NCI-H2029 (cell line): ENCODE measurements around the gene NBPF3.
"Not testable (repeated sequence)": the region's sequence is repeated elsewhere in the genome, so short reads cannot be mapped to it uniquely, and the experiment has no call there.

ENCODE experiments used
- DNase-seq: peaks from one replicate; lab custom pipeline; 2025; lab: John Stamatoyannopoulos, UW

The NBPF3 gene, protein sequence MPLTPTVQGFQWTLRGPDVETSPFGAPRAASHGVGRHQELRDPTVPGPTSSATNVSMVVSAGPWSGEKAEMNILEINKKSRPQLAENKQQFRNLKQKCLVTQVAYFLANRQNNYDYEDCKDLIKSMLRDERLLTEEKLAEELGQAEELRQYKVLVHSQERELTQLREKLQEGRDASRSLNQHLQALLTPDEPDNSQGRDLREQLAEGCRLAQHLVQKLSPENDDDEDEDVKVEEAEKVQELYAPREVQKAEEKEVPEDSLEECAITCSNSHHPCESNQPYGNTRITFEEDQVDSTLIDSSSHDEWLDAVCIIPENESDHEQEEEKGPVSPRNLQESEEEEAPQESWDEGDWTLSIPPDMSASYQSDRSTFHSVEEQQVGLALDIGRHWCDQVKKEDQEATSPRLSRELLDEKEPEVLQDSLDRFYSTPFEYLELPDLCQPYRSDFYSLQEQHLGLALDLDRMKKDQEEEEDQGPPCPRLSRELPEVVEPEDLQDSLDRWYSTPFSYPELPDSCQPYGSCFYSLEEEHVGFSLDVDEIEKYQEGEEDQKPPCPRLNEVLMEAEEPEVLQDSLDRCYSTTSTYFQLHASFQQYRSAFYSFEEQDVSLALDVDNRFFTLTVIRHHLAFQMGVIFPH

DNA sequence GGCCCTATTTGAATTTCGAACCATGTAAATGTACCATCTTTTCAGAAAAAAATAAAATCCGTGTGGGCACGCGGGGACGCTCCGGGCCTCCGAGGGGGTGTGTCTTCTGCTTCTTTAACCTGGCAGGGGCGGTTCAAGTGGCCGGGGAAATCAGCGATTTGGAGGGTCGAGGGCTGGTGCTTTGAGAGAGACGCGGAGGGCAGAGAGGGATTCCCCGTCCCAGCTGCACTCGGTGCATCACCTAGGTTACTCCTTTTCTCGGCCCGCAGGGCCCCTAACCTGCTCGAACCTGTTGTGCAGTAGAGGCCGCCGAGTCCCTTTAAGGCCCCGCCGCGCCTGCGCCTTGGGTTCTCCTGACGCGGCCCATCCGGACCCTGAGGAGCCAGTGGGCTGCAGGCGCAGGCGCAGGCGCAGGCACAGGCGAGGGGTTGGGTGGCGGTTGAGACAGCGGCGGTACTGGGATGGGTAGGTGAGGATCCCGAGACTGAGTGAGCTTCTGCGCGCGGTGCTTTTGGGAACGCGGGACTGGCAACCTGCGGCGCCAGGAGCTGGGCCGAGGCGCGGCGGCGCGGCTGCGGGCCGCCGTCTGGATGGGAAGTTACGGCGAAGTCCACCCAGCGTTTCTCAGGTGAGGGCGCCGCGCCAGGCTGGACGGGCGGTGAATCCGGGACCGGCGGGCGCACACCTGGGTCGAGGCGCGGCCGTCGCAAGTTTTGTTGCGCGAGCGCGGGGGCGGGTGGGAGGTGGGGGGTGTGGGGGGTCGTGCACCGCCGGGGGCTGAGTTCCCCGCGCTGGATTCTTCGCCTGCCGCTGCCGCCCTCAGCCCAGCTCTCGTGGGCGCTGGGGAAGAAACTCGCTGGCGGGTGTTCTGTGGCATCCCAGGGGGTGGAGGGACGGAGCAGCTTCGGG is at the start of gene NBPF3:
NBPF3 (plus strand) TSS at position 417 of the 909 bp plus-strand sequence. CDS start 4,950 bp downstream, outside the sequence.
- DNase-seq: peak; percentile 70

DNA sequence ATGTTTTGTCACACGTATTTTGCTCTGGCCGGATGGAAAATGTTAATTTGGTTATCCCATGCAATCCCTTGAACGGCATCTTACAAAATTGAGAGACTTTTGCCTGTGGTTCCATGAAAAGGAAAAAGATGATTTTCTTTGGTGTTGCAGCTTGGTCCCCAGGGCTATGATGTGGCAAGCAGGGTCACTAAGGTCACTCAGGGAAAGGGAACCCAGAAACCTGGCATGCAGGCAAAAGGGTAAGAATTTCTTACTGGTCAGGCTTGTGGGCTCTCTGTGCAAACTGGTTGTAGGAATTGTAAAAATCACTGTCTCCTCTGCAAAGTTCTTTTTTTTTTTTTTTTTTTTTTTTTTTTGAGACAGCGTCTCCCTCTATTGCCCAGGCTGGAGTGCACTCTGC is 48.4 kb upstream of the NBPF3 start:
- DNase-seq: no peak

DNA sequence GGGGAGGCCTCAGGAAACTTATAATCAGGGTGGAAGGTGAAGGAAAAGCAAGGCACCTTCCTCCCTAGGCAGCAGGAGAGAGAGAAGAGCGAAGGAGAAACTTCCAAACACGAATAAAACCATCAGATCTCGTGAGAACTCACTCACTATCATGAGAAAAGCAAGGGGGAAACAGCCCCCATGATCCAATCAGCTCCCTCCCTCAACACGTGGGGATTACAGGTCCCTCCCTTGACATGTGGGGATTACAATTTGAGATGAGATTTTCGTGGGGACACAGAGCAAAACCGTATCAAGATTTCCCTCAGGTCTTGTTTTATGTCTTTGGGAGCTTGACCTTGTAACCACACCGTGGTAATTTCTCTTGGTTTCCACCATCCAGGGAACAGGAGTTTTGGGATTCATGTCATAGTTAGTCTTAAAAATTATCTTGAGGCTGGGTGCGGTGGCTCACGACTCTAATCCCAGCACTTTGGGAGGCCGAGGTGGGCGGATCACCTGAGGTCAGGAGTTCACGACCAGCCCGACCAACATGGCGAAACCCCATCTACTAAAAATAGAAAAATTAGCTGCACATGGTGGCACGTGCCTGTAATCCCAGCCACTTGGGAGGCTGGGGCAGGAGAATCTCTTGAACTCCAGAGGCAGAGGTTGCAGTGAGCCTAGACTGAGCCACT is 47.2 kb upstream of the NBPF3 start:
- no peak for DNase-seq

DNA sequence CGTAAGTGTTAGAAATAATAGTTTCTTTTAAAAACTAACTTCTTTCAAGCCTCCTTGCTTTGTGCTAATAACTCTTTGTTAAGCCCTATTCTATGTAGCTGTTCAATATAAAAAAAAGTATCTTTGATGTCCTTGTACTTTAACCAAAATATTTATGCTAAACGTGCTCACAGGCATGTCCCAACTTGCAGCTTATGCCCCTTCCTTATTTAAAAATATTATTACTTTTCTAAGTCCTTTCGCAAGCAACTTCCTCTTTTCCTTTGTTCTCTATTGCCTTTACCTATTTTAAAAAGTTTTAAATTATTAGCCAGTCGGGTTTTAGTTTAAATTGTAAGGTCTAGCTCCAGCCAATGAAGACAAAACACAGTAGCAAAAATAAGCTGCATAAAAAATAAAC is 43.4 kb upstream of the NBPF3 start:
- no peak for DNase-seq

DNA sequence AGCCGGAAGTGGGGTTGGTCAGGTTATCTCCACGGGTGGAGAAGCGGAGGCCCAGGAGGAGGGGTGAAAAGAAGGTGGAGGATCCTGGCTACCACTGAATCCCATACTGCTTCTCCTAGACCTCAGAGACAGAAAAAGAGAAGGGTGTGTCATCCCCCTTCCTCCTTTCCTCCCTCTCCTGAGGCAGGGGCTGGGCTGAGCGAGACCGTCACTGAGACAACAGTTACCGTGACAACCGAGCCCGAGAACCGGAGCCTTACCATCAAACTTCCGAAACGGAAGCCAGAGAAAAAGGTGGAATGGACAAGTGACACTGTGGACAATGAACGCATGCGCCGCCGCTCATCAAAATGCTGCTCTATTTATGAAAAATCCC is 42.1 kb upstream of the NBPF3 start:
- no peak for DNase-seq

DNA sequence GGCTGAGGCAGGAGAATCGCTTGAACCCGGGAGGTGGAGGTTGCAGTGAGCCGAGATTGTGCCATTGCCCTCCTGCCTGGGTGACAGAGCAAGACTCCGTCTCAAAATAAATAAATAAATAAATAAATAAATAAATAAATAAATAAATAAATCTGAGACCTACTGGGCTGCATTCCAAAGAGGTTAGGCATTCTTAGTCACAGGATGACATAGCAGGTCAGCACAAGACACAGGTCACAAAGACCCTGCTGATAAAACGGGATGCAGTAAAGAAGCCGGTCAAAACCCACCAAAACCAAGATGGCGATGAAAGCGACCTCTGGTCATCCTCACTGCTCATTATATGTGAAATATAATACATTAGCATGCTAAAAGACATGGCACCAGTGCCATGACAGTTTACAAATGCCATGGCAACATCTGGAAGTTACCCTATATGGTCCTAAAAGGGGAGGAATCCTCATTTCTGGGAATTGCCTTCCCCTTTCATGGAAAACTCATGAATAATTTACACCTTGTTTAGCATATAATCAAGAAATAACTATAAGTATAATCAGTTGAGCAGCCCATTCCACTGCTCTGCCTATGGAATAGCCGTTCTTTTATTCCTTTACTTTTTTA is 38.1 kb upstream of the NBPF3 start:
- DNase-seq: not testable (repeated sequence)

DNA sequence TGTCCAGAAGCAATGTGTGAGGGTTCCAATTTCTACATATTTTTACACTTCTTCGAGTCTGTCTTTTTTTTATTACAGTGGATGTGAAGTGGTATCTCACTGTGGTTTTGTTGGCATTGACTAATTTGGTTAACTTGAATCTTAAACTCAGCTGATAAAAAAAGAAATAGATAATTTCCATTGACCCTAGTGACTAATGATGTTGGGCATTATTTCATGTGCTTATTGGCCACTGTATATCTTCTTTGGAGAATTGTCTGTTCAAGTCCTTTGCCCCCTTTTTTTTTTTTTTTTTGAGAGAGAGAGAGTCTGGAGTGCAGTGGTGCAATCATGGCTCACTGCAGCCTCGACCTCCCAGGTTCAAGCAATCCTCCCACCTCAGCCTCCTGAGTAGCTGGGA is 33.3 kb upstream of the NBPF3 start:
- no peak for DNase-seq

DNA sequence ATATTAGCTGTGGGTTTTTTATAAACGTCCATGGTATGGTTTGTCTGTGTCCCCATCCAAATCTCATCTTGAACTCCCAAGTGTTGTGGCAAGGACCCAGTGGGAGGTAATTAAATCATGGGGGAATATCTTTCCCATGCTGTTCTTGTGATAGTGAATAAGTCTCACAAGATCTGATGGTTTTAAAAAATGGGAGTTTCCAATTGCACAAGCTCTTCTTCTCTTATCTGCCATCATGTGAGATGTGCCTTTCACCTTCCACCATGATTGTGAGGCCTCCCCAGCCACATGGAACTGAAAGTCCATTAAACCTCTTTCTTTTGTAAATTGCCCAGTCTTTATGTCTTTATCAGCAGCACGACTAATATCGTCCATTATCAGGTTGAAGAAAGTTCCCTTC is 30.0 kb upstream of the NBPF3 start:
- DNase-seq: not testable (repeated sequence)

DNA sequence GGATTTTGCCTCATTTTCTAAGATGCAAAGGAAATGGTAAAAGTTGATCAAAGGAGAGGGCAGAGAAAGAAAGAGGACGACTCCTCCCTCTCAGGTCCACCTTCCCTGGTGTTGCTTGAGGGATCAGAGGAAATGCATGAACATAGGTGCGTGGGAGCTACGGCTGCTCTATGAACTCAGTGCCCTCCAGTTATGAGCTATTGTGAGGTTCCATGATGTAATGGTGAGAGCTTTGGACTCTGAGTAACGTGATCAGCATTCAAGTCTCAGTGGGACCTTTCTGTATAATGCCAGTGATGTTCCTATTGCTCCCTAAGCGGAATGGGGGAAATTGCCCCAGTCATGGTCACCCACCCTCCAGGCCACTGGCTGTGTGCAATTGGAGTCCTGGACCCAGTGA is 25.9 kb upstream of the NBPF3 start:
- DNase-seq: no peak

DNA sequence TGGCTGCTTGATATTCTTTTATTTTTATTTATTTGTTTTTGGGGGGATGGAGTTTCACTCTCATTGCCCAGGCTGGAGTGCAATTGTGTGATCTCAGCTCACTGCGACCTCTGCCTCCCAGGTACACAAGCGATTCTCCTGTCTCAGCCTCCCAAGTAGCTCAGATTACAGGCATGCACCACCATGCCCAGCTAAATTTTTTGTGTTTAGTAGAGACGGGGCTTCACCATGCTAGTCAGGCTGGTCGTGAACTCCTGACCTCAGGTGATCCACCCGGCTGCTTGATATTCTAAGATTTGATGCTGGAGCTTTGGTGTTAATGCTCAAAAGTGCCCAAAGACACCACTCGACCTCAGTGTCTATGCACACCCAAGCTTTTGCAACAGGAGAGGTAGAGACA is 19.6 kb upstream of the NBPF3 start:
- not testable (repeated sequence) for DNase-seq

DNA sequence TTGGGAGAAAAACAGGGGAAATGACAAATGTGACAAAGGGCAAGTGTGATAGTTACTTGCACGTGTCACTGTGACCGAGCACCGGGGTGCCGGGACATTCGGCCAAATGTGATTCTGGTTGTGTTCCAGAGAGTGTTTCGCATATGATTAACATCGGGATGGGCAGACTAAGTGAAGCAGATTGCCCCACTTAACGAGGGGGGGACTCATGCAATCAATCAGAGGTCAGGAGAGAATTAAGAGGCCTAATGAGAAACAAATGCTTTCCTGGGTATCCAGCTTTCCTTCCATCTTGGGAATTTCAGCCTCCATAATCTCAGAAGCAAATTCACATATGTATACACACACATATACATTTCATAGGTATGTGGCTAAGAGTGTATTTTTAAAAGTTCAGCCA is 18.6 kb upstream of the NBPF3 start:
- not testable (repeated sequence) for DNase-seq

DNA sequence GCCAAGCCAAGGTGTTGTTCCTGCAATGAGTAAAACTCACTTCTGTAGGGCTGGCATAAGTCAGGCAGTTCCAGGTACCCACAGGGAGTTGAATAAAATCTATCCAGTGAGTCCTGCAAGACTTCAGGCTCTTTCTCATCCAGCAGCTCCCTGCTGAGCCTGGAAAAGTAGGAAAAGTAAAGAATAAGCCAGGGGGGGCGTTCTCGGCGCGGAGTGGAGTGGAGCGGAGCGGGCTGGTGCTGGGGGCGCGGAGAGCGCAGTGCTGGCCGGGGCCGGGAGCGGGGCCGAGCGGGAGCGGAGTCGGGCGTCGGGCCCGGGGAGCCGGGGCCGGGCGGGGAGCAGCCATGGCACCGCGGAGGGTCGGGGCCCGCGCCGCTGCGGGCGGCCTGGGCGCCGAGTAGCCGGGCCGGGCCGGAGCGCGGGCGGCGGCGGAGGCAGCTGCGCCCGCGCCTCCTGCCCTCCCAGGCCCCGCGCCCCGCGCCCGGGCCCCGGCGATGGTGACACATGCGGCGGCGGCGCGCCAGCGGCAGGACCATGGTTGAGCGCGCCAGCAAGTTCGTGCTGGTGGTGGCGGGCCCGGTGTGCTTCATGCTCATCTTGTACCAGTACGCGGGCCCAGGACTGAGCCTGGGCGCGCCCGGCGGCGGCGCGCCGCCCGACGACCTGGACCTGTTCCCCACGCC is 12.0 kb upstream of the NBPF3 start:
- DNase-seq: not testable (repeated sequence)

DNA sequence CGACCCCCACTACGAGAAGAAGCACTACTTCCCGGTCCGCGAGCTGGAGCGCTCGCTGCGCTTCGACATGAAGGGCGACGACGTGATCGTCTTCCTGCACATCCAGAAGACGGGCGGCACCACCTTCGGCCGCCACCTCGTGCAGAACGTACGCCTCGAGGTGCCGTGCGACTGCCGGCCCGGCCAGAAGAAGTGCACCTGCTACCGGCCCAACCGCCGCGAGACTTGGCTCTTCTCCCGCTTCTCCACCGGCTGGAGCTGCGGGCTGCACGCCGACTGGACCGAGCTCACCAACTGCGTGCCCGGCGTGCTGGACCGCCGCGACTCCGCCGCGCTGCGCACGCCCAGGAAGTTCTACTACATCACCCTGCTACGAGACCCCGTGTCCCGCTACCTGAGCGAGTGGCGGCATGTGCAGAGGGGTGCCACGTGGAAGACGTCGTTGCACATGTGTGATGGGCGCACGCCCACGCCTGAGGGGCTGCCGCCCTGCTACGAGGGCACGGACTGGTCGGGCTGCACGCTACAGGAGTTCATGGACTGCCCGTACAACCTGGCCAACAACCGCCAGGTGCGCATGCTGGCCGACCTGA is 11.4 kb upstream of the NBPF3 start:
- DNase-seq: not testable (repeated sequence)

DNA sequence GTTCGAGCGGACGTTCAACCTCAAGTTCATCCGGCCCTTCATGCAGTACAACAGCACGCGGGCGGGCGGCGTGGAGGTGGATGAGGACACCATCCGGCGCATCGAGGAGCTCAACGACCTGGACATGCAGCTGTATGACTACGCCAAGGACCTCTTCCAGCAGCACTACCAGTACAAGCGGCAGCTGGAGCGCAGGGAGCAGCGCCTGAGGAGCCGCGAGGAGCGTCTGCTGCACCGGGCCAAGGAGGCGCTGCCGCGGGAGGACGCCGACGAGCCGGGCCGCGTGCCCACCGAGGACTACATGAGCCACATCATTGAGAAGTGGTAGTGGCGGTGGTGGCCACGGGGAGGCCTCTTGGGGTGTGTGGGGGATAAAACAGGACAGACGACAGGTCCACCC is 10.7 kb upstream of the NBPF3 start:
- DNase-seq: not testable (repeated sequence)

DNA sequence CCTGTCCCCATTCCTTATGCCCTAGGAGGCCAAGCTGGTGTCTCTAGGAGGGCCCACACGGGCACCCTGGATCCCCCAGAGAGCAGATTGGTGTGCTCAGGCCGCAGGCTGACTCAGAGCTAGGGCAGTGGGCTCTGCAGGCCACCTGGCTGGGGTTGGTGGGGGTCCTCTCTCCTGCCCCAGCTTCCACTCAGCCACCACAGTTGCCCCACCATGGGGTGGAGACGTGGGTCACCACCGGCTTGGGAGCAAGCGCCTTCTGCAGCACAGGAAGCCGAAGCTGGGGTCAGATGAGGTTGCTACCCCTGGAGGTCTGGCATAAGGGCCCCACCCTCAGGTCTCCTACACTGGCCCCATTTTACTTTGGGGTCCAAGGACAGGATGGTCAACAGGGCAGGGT is 9.1 kb upstream of the NBPF3 start:
- DNase-seq: not testable (repeated sequence)

DNA sequence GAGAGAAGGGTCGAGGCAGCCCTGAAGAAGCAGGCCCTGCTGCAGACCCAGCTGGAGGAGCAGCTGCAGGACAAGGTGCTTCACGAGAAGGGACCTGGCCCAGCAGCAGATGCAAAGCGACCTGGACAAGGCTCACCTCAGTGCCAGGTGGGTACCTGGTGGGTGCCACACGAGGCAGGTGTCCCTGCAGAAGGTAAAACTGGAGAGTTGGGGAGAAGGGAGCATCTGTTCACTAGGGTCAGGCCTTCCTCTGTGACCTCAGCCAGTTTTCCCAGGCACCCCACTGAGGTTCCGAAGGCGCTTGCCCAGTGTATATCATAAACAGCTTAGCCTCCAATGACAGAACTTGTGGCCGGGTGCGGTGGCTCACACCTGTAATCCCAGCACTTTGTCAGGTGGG is 5.5 kb upstream of the NBPF3 start:
- DNase-seq: no peak

DNA sequence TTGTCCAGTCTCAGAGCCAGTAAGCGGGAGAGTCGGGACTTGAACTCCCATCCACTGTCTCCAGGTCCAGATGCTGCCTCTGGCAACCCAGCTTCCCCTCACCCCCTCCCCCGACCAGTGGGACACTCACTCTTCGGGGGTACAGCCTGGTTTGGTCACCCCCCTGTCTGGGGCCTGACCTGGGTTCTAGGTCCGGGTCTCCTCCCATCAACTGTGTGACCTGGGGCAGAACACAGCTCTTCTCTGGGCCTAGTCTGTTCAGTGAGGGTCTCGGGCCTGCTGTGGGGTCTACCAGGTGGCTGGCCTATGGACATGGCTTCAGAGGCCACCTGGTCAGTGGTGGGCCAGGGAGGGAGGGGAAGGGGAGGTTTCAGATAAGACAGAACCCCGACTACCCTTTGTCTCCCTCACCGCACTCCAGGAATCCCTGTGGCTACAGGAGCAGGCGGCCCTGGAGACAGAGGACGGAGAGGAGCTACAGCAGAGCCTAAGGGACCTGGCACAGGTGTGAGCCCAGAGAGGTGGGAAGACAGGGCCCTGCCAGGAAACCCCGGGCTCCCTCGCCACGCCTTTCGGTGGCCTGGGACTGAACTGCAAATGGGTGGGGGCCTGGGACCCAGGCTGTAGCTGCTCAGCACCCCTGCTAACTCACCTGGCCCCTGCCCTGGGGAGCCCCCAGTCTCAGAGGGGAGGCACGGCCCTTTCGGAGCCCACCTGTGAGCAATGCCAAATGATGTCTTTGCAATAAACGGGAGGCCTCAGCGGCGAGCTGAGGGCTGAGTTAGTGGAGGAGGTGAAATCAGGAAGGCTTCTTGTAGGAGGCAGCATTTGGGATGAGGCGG is 4.1 kb upstream of the NBPF3 start:
- no peak for DNase-seq

DNA sequence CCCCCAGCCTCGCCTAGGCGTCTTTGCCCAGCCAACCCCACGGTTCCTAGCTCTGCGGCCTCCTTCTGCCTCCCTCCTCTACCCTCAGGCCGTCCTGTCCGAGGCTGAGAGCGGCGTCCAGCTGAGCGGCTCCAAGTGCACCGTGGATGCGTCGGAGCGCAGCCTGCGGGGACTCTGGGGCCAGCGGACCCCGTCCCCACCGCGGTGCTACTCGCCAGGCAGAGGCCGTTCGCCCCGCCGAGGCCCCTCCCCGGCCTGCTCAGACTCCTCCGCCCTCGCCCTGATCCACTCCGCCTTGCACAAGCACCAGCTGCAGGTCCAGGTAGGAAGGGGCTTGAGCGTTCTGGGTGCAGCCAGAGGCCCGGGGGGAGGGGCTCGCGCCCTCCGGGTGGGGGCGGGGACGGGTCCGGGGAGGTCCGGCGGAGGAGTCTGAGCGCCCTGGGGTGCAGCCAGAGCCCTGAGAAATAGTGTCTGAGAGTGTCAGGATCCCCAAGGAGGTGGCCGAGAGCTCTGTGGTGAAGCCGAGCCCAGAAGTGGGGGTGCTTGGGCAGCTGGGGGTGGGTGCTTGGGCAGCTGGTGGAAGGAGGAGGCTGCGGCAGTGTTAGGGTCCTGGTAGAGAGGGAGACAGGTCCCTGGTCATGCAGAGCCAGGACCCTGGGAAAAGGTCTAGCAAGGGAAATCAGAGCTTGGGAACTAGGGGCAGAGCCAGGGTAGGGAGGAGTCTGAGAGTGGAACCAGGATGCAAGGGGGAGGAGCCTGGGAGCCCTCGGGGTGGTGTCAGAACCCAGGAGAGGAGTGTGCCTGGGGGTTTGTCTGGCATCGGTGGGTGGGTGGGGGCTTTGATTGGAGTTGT is 3.2 kb upstream of the NBPF3 start:
- no peak for DNase-seq

DNA sequence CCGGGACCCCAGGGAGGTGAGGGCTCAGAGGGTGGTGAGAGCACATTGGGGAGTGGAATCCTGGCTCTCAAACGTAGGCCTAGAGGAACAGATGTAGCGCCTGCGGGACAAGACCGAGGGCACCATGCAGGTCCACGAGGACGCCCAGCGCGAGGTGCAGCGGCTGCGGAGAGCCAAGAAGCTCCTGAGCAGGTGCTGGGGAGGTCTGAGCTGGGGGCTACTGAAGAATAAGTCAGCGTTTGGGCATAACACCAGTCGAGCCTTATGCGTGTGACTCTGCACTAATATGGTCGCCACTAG is 2.6 kb upstream of the NBPF3 start:
- DNase-seq: no peak
